ENCODE data around the gene ZNF665.
"Not testable (repeated sequence)": the region's sequence is repeated elsewhere in the genome, so short reads cannot be mapped to it uniquely, and the experiment has no call there.

ZNF665 gene

DNA sequence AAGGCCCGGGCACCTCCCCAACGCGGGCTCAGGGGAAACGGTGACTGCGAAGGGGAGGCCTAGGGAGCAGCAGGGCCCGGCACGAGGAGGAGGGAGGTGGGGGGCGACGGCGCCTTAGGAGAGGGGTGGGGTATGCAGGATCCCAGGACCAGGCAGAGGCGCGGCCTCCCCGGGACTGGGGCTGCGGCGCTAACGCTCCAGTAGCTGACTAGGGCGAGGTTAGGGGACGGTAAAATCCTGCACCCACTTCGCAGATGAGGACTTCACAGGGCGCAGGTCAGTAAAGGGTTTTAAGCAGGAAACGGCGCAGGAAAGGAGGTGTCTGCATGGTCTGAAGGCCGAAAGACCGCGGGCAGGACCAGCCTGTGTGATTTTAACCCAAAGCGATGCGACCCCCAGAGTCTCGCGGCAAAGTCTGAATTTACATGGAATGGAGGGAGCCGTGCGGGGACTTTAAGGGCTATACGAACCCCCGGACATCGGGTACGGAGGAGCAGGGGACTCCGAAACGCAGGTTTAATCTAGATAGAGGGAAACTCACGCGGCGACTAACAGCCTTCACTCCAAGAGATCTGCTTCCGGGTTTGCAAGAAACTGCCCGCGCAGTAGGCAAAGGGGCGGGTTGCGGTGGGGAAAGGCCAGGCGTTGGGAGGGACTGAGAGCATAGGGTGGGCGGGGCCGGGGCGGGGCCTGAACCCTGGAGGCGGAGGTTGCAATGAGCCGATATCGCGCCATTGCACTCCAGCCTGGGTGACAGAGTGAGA is at the start of gene ZNF665:
Gene ZNF665, minus strand, starts transcription at position 588 of the 764 bp plus-strand sequence. CDS start 10,460 bp downstream, outside the sequence.
- H3K9me3 ChIP-seq (ENCODE audit: low read length): peaks cover 9% of the 10 kb centered on the region
- peaks cover 3% of the 10 kb centered on the region for H3K4me1 ChIP-seq (ENCODE audit: insufficient read depth, low read length)
- H3K4me3 ChIP-seq (ENCODE audit: low read length): peak within 1 kb of the TSS; percentile 69
- H2AFZ ChIP-seq (ENCODE audit: low read depth, low read length): peak within 1 kb of the TSS; percentile 73
- no peaks in the 10 kb centered on the region for H3K27me3 ChIP-seq (ENCODE audit: insufficient read depth, low read length)
- H3K36me3 ChIP-seq (ENCODE audit: insufficient read depth, low read length): peaks cover 7% of the 10 kb centered on the region

- H2AFZ ChIP-seq (ENCODE audit: low read depth, low read length): no peak overlapping the region
- no peak overlapping the region for H3K4me3 ChIP-seq (ENCODE audit: low read length)
- H3K27me3 ChIP-seq (ENCODE audit: insufficient read depth, low read length): no peaks in the 10 kb centered on the region
- H3K36me3 ChIP-seq (ENCODE audit: insufficient read depth, low read length): peaks cover 48% of the 10 kb centered on the region
- no peaks in the 10 kb centered on the region for H3K4me1 ChIP-seq (ENCODE audit: insufficient read depth, low read length)
- H3K9me3 ChIP-seq (ENCODE audit: low read length): peaks cover 64% of the 10 kb centered on the region
These were observed 44.1 kb upstream of the ZNF665 start for GRCh38 chr19:53237114-53237777.

DNA sequence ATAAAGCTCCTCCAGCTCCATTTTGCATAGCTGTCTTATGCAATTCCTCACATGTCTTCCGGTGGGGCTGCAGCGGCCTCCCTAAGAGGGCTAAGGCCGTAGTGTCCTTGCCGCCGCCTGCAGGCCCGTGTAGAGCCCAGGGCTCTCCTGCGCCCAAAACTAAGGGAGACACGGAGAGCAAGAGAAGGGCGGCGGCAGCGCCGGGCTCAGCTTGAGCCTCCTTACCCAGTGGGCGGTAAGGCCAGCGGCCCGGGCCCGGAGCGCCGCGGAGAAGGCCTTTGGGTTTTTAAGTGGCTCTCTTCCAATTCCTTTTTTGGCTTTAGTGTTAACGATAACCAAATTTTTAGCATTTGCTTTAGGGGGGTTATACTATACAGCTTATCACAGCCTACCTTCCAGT is 31.4 kb upstream of the ZNF665 start:
- Histone ChIP-seq H3K36me3 (ENCODE audit: insufficient read depth, low read length) (no peaks in the 10 kb centered on the region), H3K9me3 (ENCODE audit: low read length) (peaks cover 27% of the 10 kb centered on the region), H3K4me3 (ENCODE audit: low read length) (no peak overlapping the region), H3K27me3 (ENCODE audit: insufficient read depth, low read length) (no peaks in the 10 kb centered on the region), H2AFZ (ENCODE audit: low read depth, low read length) (no peak overlapping the region), H3K4me1 (ENCODE audit: insufficient read depth, low read length) (no peaks in the 10 kb centered on the region)

DNA sequence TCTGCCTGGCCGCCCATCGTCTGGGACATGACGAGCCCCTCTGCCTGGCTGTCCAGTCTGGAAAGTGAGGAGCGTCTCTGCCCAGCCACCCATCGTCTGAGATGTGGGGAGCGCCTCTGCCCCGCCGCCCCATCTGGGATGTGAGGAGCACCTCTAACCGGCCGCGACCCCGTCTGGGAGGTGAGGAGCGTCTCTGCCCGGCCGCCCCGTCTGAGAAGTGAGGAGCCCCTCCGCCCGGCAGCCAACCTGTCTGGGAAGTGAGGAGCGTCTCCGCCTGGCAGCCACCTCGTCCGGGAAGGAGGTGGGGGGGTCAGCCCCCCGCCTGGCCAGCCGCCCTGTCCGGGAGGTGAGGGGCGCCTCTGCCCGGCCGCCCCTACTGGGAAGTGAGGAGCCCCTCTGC is 29.6 kb upstream of the ZNF665 start:
- H3K36me3 ChIP-seq (ENCODE audit: insufficient read depth, low read length); H3K4me3 ChIP-seq (ENCODE audit: low read length); H3K4me1 ChIP-seq (ENCODE audit: insufficient read depth, low read length); H2AFZ ChIP-seq (ENCODE audit: low read depth, low read length); H3K27me3 ChIP-seq (ENCODE audit: insufficient read depth, low read length): not testable (repeated sequence)
- peaks cover 20% of the 10 kb centered on the region for H3K9me3 ChIP-seq (ENCODE audit: low read length)

- no peaks in the 10 kb centered on the region for H3K4me1 ChIP-seq (ENCODE audit: insufficient read depth, low read length)
- no peak overlapping the region for H3K4me3 ChIP-seq (ENCODE audit: low read length)
- H3K9me3 ChIP-seq (ENCODE audit: low read length): peaks cover 51% of the 10 kb centered on the region
- H3K36me3 ChIP-seq (ENCODE audit: insufficient read depth, low read length): no peaks in the 10 kb centered on the region
- H2AFZ ChIP-seq (ENCODE audit: low read depth, low read length): no peak overlapping the region
- no peaks in the 10 kb centered on the region for H3K27me3 ChIP-seq (ENCODE audit: insufficient read depth, low read length)
These were observed 19.7 kb upstream of the ZNF665 start for GRCh38 chr19:53212703-53213320.

DNA sequence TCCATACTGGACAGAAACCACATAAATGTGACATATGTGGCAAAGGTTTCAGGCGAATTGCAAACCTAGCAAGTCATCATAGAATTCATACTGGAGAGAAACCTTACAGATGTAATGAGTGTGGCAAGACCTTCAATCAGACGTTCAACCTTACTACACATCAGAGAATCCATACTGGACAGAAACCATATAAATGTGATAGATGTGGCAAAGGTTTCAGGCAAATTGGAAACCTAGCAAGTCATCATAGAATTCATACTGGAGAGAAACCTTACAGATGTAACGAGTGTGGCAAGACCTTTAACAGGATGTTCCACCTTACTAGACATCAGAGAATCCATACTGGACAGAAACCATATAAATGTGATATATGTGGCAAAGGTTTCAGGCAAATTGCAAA is 18.4 kb upstream of the ZNF665 start:
- H2AFZ ChIP-seq (ENCODE audit: low read depth, low read length); H3K4me3 ChIP-seq (ENCODE audit: low read length); H3K27me3 ChIP-seq (ENCODE audit: insufficient read depth, low read length); H3K36me3 ChIP-seq (ENCODE audit: insufficient read depth, low read length); H3K4me1 ChIP-seq (ENCODE audit: insufficient read depth, low read length): not testable (repeated sequence)
- peaks cover 49% of the 10 kb centered on the region for H3K9me3 ChIP-seq (ENCODE audit: low read length)

DNA sequence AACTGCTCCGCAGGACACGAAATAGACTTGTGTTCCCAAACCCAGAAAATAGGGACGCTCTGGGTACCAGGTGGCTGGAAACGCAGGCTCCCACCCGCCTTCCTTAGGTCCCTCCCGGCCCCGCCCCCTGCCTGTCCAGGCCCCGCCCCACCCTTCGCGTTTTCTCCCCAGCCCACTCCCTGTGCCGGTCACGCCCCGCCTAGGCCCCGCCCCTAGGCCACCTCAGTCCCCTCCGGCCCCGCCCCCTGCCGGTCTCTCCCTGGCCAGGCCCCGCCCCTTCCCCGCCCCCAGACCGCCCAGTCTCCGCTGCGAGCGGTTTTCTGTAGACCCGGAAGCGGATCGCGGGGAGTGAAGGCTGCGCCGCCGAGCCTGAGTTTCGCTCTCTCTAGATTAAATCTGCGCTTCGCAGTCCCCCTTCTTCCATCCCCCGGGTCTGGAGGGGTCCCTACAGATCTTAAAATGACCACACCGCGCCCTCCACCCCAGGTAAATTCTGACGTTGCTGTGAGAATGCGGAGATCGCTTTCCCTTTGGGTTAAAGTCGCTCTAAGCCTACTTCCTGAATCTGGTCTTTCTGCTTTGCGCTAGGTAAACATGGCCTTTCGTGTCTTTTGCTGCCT is 3.7 kb upstream of the ZNF665 start:
- H2AFZ ChIP-seq (ENCODE audit: low read depth, low read length): peak overlapping the region; percentile 96
- peaks cover 3% of the 10 kb centered on the region for H3K36me3 ChIP-seq (ENCODE audit: insufficient read depth, low read length)
- H3K9me3 ChIP-seq (ENCODE audit: low read length): peaks cover 16% of the 10 kb centered on the region

GRCh38 chr19:53195265-53195903 is 2.2 kb upstream of the ZNF665 start:
- Histone ChIP-seq H2AFZ (ENCODE audit: low read depth, low read length) (no peak overlapping the region), H3K27me3 (ENCODE audit: insufficient read depth, low read length) (no peaks in the 10 kb centered on the region), H3K4me1 (ENCODE audit: insufficient read depth, low read length) (peaks cover 3% of the 10 kb centered on the region), H3K36me3 (ENCODE audit: insufficient read depth, low read length) (peaks cover 4% of the 10 kb centered on the region), H3K9me3 (ENCODE audit: low read length) (peaks cover 13% of the 10 kb centered on the region), H3K4me3 (ENCODE audit: low read length) (no peak overlapping the region)

More for the DNA sequence above, 3.7 kb upstream of the ZNF665 start:
- Histone ChIP-seq H3K4me1 (ENCODE audit: insufficient read depth, low read length) (peaks cover 3% of the 10 kb centered on the region), H3K27me3 (ENCODE audit: insufficient read depth, low read length) (no peaks in the 10 kb centered on the region), H3K4me3 (ENCODE audit: low read length) (peak overlapping the region; percentile 91)

- H3K36me3 ChIP-seq (ENCODE audit: insufficient read depth, low read length): peaks cover 7% of the 10 kb centered on the region
- H3K4me1 ChIP-seq (ENCODE audit: insufficient read depth, low read length): peaks cover 3% of the 10 kb centered on the region
- H3K9me3 ChIP-seq (ENCODE audit: low read length): peaks cover 12% of the 10 kb centered on the region
- H2AFZ ChIP-seq (ENCODE audit: low read depth, low read length): peak overlapping the region; percentile 34
- peak overlapping the region; percentile 69 for H3K4me3 ChIP-seq (ENCODE audit: low read length)
- no peaks in the 10 kb centered on the region for H3K27me3 ChIP-seq (ENCODE audit: insufficient read depth, low read length)
These were observed 521 bp upstream of the ZNF665 start for GRCh38 chr19:53193535-53194222.

DNA sequence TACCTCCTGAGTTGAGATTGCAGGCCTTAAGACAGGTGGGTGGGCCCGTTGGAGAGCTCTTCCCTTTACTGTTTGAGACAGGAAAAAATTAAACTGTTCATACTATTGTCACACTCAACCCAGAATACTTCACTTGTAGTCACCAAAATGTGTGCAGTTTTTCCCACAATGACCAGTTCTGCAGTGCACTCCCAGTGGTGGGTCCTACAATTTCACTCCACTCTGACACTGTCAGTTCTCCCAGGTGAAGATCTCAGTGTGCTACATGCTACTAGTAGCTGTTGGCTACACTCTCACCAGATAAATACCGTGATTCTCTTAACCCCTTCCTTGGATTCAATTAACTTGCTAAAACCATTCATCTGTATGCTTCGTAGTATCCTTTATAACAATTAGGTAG is 2.9 kb downstream of the ZNF665 start:
- no peaks in the 10 kb centered on the region for H3K27me3 ChIP-seq (ENCODE audit: insufficient read depth, low read length)
- H2AFZ ChIP-seq (ENCODE audit: low read depth, low read length): no peak overlapping the region
- peaks cover 9% of the 10 kb centered on the region for H3K9me3 ChIP-seq (ENCODE audit: low read length)
- peaks cover 7% of the 10 kb centered on the region for H3K36me3 ChIP-seq (ENCODE audit: insufficient read depth, low read length)
- H3K4me3 ChIP-seq (ENCODE audit: low read length): no peak overlapping the region
- peaks cover 3% of the 10 kb centered on the region for H3K4me1 ChIP-seq (ENCODE audit: insufficient read depth, low read length)

GRCh38 chr19:53189691-53190198 is 3.4 kb downstream of the ZNF665 start:
- not testable (repeated sequence) for H3K27me3 ChIP-seq (ENCODE audit: insufficient read depth, low read length); H3K4me3 ChIP-seq (ENCODE audit: low read length); H3K36me3 ChIP-seq (ENCODE audit: insufficient read depth, low read length); H3K9me3 ChIP-seq (ENCODE audit: low read length); H3K4me1 ChIP-seq (ENCODE audit: insufficient read depth, low read length); H2AFZ ChIP-seq (ENCODE audit: low read depth, low read length)

GRCh38 chr19:53185155-53185882 is 7.8 kb downstream of the ZNF665 start:
- H2AFZ ChIP-seq (ENCODE audit: low read depth, low read length); H3K27me3 ChIP-seq (ENCODE audit: insufficient read depth, low read length); H3K9me3 ChIP-seq (ENCODE audit: low read length); H3K4me1 ChIP-seq (ENCODE audit: insufficient read depth, low read length); H3K4me3 ChIP-seq (ENCODE audit: low read length); H3K36me3 ChIP-seq (ENCODE audit: insufficient read depth, low read length): not testable (repeated sequence)
